GM23248 (cell line): ENCODE measurements around the gene MYO5B.

ENCODE experiments used
- EZH2 ChIP-seq: fragments of 200-600 bp; sonication (generic); IDR thresholded peaks from 2 replicates; pipeline ENCODE4 v1.6.1; 2018; ENCODE audit warnings: antibody characterized with exemption, mild to moderate bottlenecking; ENCODE audit not compliant: insufficient read depth, poor library complexity, severe bottlenecking
- EZH2phosphoT487 ChIP-seq: fragments of 200-600 bp; sonication (generic); IDR thresholded peaks from 2 replicates; pipeline ENCODE4 v1.6.1; 2018; ENCODE audit warnings: antibody characterized with exemption, moderate library complexity, mild to moderate bottlenecking, low read depth; ENCODE audit not compliant: insufficient read depth

DNA sequence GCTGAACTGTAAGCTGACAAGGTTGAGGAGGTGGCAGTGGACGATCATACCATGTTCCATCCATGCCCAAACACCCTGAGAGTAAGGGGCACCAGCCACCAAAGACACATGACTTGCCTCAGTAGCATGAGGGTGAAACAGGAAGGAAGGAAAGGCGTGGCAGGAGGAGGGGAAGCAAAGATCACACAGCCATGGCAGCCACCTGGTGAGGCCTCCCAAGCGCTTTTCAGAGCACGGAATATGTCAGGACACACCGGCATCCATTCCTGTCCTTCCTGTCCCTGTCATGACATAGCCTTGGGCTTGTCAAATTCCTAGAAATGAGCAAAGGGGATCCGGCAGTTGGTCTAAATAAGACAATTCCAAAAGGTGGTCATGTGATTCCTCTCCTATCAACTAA, 118.7 kb downstream of the MYO5B start:
- TF ChIP-seq EZH2 (no peak), EZH2phosphoT487 (no peak)
